ENCODE results near the gene ALG8.

GRCh38 chr11:78156127-78156844 is 16.9 kb upstream of the ALG8 start:
- TF ChIP-seq CTCF (IDR thresholded peaks at IDR 0.05): peak in 1 of 4 donors; percentile 8
- peak; percentile 29 for TF ChIP-seq POLR2A (IDR thresholded peaks at IDR 0.05)

All from right lobe of liver (tissue), 4 donors.